Activated CD4-positive, alpha-beta memory T cell treated with anti-CD3 and anti-CD28 coated beads for 36 hours (primary cell): ENCODE results near the gene SPTBN4. TPM values are rescaled to one million over a fixed set of nuclear protein-coding genes. Genes with fewer than 3 reads are reported as not detected.
"Not testable (repeated sequence)": the region's sequence is repeated elsewhere in the genome, so short reads cannot be mapped to it uniquely, and the experiment has no call there.

Source experiments
- CTCF ChIA-PET: fragments of 350-600 bp; sonication (Branson Sonifier 250); formaldehyde crosslinking; loops from one replicate; lab custom pipeline; 2021; ENCODE audit warnings: antibody characterized with exemption, inconsistent platforms; lab: Charles Lee
- POLR2A ChIA-PET: fragments of 350-600 bp; sonication (Branson Sonifier 250); formaldehyde crosslinking; loops from one replicate; lab custom pipeline; 2021; ENCODE audit warnings: antibody characterized with exemption; lab: Charles Lee
- DNase-seq: peaks from one replicate; pipeline ENCODE4 v3.0.0-alpha.2; 2020
- H3K27ac Mint-ChIP-seq: one replicate; pipeline ENCODE4 v1.8.0; 2021; ENCODE audit warnings: mixed read lengths
- H3K27me3 Mint-ChIP-seq: one replicate; pipeline ENCODE4 v1.8.0; 2021; ENCODE audit warnings: mixed read lengths
- H3K36me3 Mint-ChIP-seq: one replicate; pipeline ENCODE4 v1.8.0; 2021; ENCODE audit warnings: mixed read lengths
- H3K4me1 Mint-ChIP-seq: one replicate; pipeline ENCODE4 v1.8.0; 2021; ENCODE audit warnings: low read depth, mixed read lengths
- H3K4me3 Mint-ChIP-seq: one replicate; pipeline ENCODE4 v1.8.0; 2021; ENCODE audit warnings: mild to moderate bottlenecking, mixed read lengths
- H3K9me3 Mint-ChIP-seq: one replicate; pipeline ENCODE4 v1.8.0; 2021; ENCODE audit warnings: mixed read lengths
- intact Hi-C: fragments of 100-400 bp; cut with micrococcal nuclease; formaldehyde crosslinking; loops from one replicate; pipeline ENCODE4 v1.15.1; 2023
- total RNA-seq, 2 experiments: library from RNA; stranded (reverse); gene quantifications; one replicate each; pipeline ENCODE4 v1.2.3, GENCODE V29; 2021

SPTBN4 gene
- total RNA-seq, 2 experiments from 2014 or later = 0.53 to 1.2 TPM

DNA sequence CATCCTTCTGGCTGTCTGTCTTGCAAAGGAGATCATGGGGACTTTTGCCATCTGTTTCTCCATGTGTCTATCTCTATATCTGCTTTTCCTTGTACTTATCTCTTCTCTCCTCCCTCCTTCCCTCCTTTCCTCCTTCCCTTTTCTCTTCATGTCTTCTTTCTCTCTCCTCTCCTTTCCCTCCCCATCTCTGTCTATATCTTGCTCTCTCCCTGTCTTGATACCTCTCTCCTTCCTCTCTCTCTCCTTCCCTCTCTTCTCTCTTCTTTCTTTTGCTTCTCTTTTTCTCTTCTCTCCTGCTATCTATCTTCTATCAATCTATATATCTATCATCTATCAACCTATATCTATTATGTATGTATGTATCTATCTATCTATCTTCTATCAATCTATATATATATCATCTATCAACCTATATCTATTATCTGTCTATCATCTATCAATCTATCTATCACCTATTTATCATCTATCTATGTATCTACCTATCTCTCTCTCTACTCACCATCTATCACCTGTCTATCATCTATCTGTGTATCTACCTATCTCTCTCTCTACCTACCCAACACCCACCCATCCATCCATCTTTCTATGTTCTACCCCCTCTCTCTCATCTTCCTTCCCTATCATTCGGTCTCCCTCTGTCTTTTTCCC, 27.5 kb downstream of the SPTBN4 start:
- Mint-ChIP-seq H3K27me3 (peaks cover 6% of the 10 kb centered on the region), H3K4me1 (no peaks in the 10 kb centered on the region), H3K4me3 (no peak overlapping the region), H3K36me3 (no peaks in the 10 kb centered on the region), H3K27ac (no peak overlapping the region), H3K9me3 (no peaks in the 10 kb centered on the region)
- intact Hi-C loops = no loop called here
- CTCF ChIA-PET = no interaction called here
- DNase-seq = no peak
- POLR2A ChIA-PET = no interaction called here

DNA sequence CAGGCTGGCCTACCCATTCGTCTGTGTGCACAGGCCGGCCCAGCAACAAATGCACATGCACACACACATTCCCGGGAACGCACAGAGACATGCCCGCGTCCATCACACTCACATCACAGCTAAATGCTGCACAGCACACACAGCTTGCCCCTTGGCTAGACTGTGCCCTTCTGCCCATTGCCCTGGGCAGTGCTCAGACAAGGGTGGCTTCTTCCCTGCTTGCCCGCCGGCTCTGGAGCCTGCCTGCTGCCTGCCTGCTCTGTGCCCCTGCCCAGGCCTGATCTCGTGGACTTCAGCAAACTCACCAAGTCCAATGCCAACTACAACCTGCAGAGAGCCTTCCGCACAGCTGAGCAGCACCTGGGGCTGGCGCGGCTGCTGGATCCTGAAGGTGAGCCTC, 30.4 kb downstream of the SPTBN4 start:
- CTCF ChIA-PET = no interaction called here
- H3K4me3 Mint-ChIP-seq = no peak overlapping the region
- POLR2A ChIA-PET = no interaction called here
- peaks cover 9% of the 10 kb centered on the region for H3K27me3 Mint-ChIP-seq
- H3K4me1 Mint-ChIP-seq = no peaks in the 10 kb centered on the region
- DNase-seq = no peak
- no peaks in the 10 kb centered on the region for H3K36me3 Mint-ChIP-seq
- intact Hi-C loops = no loop called here
- H3K27ac Mint-ChIP-seq = no peak overlapping the region
- H3K9me3 Mint-ChIP-seq = no peaks in the 10 kb centered on the region

DNA sequence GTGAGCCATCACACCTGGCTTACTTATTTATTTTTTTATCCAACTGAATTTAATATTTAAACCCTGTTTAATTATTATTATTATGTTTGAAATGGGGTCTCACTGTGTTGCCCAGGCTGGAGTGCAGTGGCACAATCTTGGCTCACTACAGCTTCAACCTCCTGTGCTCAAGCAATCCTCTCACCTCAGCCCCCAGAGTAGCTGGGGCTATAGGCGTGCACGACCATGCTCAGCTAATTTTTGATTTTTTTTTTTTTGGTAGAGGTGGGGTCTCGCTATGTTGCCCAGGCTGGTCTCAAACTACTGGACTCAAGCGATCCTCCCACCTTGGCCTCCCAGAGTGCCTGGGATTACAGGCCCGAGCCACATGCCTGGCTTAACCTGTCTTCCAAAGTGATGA, 32.5 kb downstream of the SPTBN4 start:
- Mint-ChIP-seq H3K4me1 (no peaks in the 10 kb centered on the region), H3K27ac (no peak overlapping the region), H3K27me3 (peaks cover 12% of the 10 kb centered on the region), H3K9me3 (no peaks in the 10 kb centered on the region), H3K36me3 (no peaks in the 10 kb centered on the region), H3K4me3 (no peak overlapping the region)
- ChIA-PET POLR2A (no interaction called here), CTCF (no interaction called here)
- intact Hi-C loops = no loop called here
- no peak for DNase-seq

DNA sequence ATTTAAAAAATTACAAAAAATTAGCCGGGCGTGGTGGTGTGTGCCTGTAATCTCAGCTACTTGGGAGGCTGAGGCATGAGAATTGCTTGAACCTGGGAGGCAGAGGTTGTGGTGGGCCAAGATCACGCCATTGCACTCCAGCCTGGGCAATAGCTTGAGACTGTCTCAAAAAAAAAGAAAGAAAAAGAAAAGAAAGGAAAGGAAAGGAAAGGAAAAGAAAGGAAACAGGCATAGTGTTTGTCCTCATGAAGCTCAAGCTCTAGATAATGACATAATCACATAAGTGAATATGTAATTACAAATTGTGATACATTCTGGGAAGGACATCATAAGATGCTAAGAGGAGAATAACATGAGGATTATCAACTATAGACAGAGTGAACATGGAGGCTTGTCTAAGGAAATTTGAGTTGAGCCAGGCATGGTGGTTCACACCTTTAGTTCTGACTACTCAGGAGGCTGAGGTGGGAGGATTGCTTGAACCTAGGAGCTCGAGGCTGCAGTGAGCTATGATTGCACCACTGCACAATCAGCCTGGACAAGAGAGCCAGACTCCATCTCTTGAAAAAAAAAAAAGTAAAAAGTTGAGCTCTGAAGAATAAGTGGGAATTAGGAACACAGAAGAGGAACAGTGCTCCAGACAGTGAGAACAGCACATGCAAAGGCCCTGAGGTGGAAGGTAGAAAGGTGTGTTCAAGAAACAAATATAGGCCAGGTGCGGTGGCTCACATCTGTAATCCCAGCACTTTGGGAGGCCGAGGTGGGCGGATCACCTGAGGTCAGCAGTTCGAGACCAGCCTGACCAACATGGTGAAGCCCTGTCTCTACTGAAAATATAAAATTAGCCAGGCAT, 34.1 kb downstream of the SPTBN4 start:
- CTCF ChIA-PET = interaction anchor here (0.6 to 1.2 kb wide), 2 partner anchors 13 to 134 kb away, joined by 3 read pairs; no protein-coding TSS in a partner anchor
- POLR2A ChIA-PET = interaction anchor here (0.6 kb wide), 1 partner anchor 1643 kb away, joined by 3 read pairs; no protein-coding TSS in a partner anchor
- H3K4me1 Mint-ChIP-seq, intact Hi-C loops, H3K4me3 Mint-ChIP-seq, H3K9me3 Mint-ChIP-seq, H3K27ac Mint-ChIP-seq, DNase-seq, H3K27me3 Mint-ChIP-seq, H3K36me3 Mint-ChIP-seq: not testable (repeated sequence)

DNA sequence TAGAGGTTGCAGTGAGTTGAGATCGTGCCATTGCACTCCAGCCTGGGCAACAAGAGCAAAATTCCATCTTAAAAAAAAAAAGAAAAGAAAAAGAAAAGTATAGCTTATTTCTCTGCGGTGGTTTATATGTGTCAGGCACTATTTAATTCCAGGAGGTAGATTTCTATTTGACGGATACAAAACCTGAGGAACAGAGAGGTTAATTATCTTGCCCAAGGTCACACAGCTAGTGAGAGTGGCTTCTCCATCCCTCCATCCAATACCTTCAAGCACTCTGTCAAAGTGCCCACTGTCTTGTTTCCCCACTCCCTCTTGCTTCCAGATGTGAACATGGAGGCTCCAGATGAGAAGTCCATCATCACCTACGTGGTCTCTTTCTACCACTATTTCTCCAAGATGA, 34.8 kb downstream of the SPTBN4 start:
- ChIA-PET POLR2A (no interaction called here), CTCF (interaction anchor here (1.2 kb wide), 1 partner anchor 133 kb away, joined by 3 read pairs; no protein-coding TSS in a partner anchor)
- Mint-ChIP-seq H3K27ac (no peak overlapping the region), H3K9me3 (no peaks in the 10 kb centered on the region), H3K27me3 (peaks cover 6% of the 10 kb centered on the region), H3K36me3 (no peaks in the 10 kb centered on the region), H3K4me1 (no peaks in the 10 kb centered on the region), H3K4me3 (no peak overlapping the region)
- no peak for DNase-seq
- intact Hi-C loops = no loop called here

DNA sequence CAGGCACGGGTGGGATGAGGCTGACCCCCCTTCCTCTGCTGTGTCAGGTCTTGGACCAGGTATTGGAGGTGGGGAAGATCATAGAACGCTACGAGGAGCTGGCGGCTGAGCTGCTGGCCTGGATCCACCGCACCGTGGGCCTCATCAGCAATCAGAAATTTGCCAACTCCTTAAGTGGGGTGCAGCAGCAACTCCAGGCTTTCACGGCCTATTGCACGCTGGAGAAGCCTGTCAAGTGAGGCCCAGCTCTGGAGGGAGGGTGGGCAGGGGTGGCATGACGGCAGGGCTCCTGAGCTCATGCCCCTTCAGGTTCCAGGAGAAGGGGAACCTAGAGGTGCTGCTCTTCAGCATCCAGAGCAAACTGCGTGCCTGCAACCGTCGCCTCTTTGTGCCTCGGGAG, 35.3 kb downstream of the SPTBN4 start:
- POLR2A ChIA-PET = no interaction called here
- H3K4me3 Mint-ChIP-seq = no peak overlapping the region
- CTCF ChIA-PET = no interaction called here
- no peaks in the 10 kb centered on the region for H3K9me3 Mint-ChIP-seq
- no peak overlapping the region for H3K27ac Mint-ChIP-seq
- DNase-seq = no peak
- H3K27me3 Mint-ChIP-seq = peaks cover 6% of the 10 kb centered on the region
- H3K36me3 Mint-ChIP-seq = no peaks in the 10 kb centered on the region
- no peaks in the 10 kb centered on the region for H3K4me1 Mint-ChIP-seq
- intact Hi-C loops = no loop called here

DNA sequence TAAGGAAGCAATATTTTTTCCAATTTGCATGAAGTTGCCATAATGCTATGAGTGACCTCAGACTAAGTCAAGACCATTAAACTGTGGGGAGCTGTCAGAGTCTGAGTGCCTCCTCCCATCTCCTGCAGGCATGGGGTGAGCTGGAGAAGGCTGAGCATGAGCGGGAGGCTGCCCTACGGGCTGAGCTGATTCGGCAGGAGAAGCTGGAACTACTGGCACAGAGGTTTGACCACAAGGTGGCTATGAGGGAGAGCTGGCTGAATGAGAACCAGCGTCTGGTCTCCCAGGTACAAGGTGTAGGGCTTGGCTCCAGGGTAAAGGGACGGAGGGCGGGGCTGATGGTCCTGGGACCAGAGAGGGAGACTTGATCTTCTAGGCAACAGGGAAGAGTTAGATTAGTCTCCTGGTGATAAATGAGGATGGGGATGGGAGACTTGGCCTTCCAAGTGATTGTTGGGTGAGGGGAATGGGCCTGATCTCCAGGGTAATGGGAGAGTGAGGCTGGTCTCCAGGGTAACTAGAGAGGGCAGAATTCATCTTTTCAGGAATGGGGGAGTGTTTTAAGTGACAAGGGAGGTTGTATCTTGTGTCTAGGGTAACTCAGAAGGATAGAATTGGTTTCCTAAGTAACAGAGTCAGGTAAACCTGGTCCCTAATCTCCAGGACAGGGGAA, 36.0 kb downstream of the SPTBN4 start:
- H3K36me3 Mint-ChIP-seq = no peaks in the 10 kb centered on the region
- no peak overlapping the region for H3K27ac Mint-ChIP-seq
- intact Hi-C loops = no loop called here
- H3K27me3 Mint-ChIP-seq = peaks cover 6% of the 10 kb centered on the region
- no peak for DNase-seq
- ChIA-PET CTCF (no interaction called here), POLR2A (no interaction called here)
- no peaks in the 10 kb centered on the region for H3K9me3 Mint-ChIP-seq
- H3K4me3 Mint-ChIP-seq = no peak overlapping the region
- H3K4me1 Mint-ChIP-seq = no peaks in the 10 kb centered on the region

DNA sequence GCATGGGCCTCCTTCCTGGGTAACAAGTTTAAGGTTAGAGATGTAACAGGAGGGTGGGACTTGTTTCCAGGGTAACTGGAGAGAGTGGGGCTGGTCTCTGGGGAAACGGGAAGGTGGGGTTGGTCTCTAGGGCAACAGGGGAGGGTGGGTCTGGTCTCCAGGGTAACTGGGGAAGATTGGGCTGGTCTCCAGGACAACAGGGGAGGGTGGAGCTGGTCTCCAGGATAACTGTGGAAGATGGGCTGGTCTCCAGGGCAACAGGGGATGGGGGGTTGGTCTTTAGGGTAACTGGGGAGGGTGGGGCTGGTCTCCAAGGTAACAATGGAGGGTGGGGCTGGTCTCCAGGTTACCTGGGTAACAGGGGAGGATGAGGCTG, 36.5 kb downstream of the SPTBN4 start:
- ChIA-PET CTCF (no interaction called here), POLR2A (no interaction called here)
- H3K9me3 Mint-ChIP-seq = no peaks in the 10 kb centered on the region
- no peaks in the 10 kb centered on the region for H3K36me3 Mint-ChIP-seq
- peaks cover 6% of the 10 kb centered on the region for H3K27me3 Mint-ChIP-seq
- intact Hi-C loops = no loop called here
- H3K27ac Mint-ChIP-seq = no peak overlapping the region
- no peaks in the 10 kb centered on the region for H3K4me1 Mint-ChIP-seq
- DNase-seq = no peak
- no peak overlapping the region for H3K4me3 Mint-ChIP-seq

DNA sequence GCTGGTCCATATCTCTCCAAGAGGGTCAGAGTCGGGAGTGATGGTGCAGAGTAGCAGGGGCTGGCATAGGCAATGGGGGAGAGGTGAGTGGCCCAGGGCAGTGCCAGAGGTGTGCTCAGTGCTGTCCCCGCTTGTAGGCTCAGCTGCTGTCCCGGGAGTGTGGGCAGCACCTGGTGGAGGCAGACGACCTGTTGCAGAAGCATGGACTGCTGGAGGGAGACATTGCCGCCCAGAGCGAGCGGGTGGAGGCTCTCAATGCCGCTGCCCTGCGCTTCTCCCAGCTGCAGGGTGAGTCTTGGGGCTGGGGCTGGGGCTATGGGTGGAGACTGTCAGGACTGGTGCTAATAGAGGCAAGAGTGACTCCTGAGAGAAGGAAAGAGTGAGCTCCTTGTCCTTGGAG, 39.3 kb downstream of the SPTBN4 start:
- H3K27ac Mint-ChIP-seq = no peak overlapping the region
- H3K4me3 Mint-ChIP-seq = no peak overlapping the region
- intact Hi-C loops = no loop called here
- no peak for DNase-seq
- ChIA-PET POLR2A (no interaction called here), CTCF (no interaction called here)
- no peaks in the 10 kb centered on the region for H3K4me1 Mint-ChIP-seq
- H3K36me3 Mint-ChIP-seq = no peaks in the 10 kb centered on the region
- H3K9me3 Mint-ChIP-seq = no peaks in the 10 kb centered on the region
- peaks cover 21% of the 10 kb centered on the region for H3K27me3 Mint-ChIP-seq

DNA sequence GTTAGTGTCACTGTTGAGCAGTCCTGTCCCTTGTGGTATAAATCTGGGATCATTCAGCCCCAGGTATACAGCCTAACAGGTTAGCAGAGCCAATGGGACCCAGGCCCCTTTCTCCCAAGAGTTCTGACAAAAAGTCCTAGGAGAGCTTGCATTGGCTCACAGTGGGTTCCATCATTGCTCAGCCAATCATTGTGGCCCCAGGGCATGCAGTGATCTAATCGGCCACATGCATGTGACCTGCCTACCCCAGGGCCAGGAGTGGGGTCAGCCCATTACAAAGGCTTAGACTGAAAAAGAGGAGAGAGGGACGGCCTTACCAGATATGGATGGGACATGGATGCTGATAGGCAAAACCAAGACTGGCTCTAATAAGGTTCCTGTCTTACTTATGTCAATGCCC, 41.1 kb downstream of the SPTBN4 start:
- intact Hi-C loops = no loop called here
- CTCF ChIA-PET = no interaction called here
- H3K4me1 Mint-ChIP-seq = peaks cover 4% of the 10 kb centered on the region

DNA sequence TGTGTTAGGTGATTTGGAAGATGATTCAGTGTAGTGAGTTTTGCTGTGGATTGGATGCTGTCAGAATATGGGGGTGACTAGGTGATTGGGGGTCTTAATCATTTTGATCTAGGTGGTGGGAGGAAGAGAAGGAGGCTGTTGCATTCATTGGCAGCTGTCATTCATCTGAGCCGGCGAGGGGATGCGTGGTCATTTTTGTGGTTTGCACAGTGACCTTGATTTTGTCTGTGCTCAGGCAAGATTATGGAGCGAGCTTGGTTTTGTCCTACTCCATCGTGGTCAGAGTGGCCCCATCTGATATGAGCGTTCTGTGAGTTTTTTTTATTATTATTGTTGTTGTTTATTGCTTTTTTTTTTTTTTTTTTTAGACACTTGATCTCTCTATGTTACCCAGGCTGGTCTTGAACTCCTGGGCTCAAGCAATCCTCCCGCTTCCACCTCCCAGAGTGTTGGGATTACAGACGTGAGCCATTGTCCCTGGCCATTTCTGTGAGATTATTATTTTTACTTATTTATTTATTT, 42.0 kb downstream of the SPTBN4 start:
- Mint-ChIP-seq H3K36me3 (no peaks in the 10 kb centered on the region), H3K27ac (no peak overlapping the region), H3K27me3 (peaks cover 35% of the 10 kb centered on the region), H3K9me3 (no peaks in the 10 kb centered on the region), H3K4me3 (no peak overlapping the region), H3K4me1 (peaks cover 4% of the 10 kb centered on the region)
- intact Hi-C loops = no loop called here
- POLR2A ChIA-PET = no interaction called here
- CTCF ChIA-PET = interaction anchor here (1.8 kb wide), 1 partner anchor 15 kb away, joined by 4 read pairs; no protein-coding TSS in a partner anchor
- no peak for DNase-seq

More for the DNA sequence above, 41.1 kb downstream of the SPTBN4 start:
- Mint-ChIP-seq H3K9me3 (no peaks in the 10 kb centered on the region), H3K36me3 (no peaks in the 10 kb centered on the region), H3K27me3 (peaks cover 29% of the 10 kb centered on the region), H3K4me3 (no peak overlapping the region), H3K27ac (no peak overlapping the region)
- POLR2A ChIA-PET = no interaction called here
- no peak for DNase-seq

DNA sequence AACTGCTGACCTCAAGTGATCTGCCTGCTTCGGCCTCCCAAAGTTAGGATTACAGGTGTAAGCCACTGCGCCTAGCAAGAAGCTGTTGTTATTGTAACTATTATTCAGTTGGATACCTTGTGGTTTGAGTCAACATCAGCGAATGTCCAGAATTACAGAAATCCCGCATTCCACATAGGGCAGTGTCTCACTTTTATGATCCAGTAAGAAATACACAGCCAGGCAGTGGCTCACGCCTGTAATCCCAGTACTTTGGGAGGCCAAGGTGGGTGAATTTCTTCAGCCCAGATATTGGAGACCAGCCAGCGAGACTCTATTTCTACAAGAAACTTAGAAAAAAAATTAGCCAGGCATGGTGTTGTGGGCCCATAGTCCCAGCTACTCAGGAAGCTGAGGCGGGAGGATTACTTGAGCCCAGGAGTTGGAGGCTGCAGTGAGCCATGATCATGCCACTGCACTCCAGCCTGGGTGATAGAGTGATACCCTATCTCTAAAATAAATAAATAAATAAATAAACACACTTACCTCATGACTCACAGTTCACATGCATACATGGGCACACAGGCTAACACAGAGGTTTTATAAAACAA, 43.8 kb downstream of the SPTBN4 start:
- ChIA-PET CTCF (interaction anchor here (0.6 to 1.8 kb wide), 2 partner anchors 13 to 402 kb away, joined by 3 to 4 read pairs; no protein-coding TSS in a partner anchor), POLR2A (interaction anchor here (0.9 kb wide), 1 partner anchor 47 kb away, joined by 4 read pairs; no protein-coding TSS in a partner anchor)
- no peak overlapping the region for H3K4me3 Mint-ChIP-seq
- no peaks in the 10 kb centered on the region for H3K36me3 Mint-ChIP-seq
- intact Hi-C loops = no loop called here
- peaks cover 48% of the 10 kb centered on the region for H3K27me3 Mint-ChIP-seq
- no peaks in the 10 kb centered on the region for H3K9me3 Mint-ChIP-seq
- H3K27ac Mint-ChIP-seq = no peak overlapping the region
- H3K4me1 Mint-ChIP-seq = peaks cover 4% of the 10 kb centered on the region
- no peak for DNase-seq
